ENCODE data around the gene WDR90. TPM values are rescaled to one million over a fixed set of nuclear protein-coding genes. Genes with fewer than 3 reads are reported as not detected.

Gene WDR90
- total and polyA plus RNA-seq, 8 donors, result 19.9 to 114 (median 30.5) TPM

- intact Hi-C loops (cut with DNase I; ENCODE audit: low total_unique reads), result no loop called here
- WGBS, 5 donors, result 7 to 25% (median 13%) methylated on average over 19 to 40 of the region's 43 CpGs; no CpG with 5 or more reads in 1 of the 5 donors
- Histone ChIP-seq H3K4me3 (peak overlapping the region; percentile 21 to 35 (median 26)), H3K36me3 (peaks cover under 1 to 40% (median 33%) of the 10 kb centered on the region in 4 donors), H3K27ac (peak overlapping the region; percentile 34 to 83 (median 73)), H3K27me3 (no peaks in the 10 kb centered on the region), H3K9me3 (no peaks in the 10 kb centered on the region), H3K4me1 (peaks cover 14 to 26% (median 19%) of the 10 kb centered on the region in 4 donors)
- peak; percentile 93 to 97 for DNase-seq
- TF ChIP-seq CTCF (IDR thresholded peaks at IDR 0.05), result peak in 6 of 7 experiments; percentile 23 to 71 (median 48)
- TF ChIP-seq EP300 (IDR thresholded peaks at IDR 0.05), result no peak
- no peak for TF ChIP-seq POLR2A (IDR thresholded peaks at IDR 0.05)
- TF ChIP-seq POLR2AphosphoS5 (IDR thresholded peaks at IDR 0.05), result peak in 2 of 3 donors; percentile 69 to 72
These were observed 11.5 kb downstream of the WDR90 start for GRCh38 chr16:660459-661183.

- Histone ChIP-seq H3K4me3 (peak overlapping the region in 3 of 4 donors; percentile 1 to 22 (median 18)), H3K36me3 (peaks cover 0 to 33% (median 27%) of the 10 kb centered on the region in 4 donors), H3K27ac (peak overlapping the region; percentile 11 to 80 (median 73)), H3K9me3 (no peaks in the 10 kb centered on the region), H3K4me1 (peaks cover 14 to 26% (median 19%) of the 10 kb centered on the region in 4 donors), H3K27me3 (no peaks in the 10 kb centered on the region)
- no peak for TF ChIP-seq POLR2A (IDR thresholded peaks at IDR 0.05)
- TF ChIP-seq POLR2AphosphoS5 (IDR thresholded peaks at IDR 0.05), result no peak
- TF ChIP-seq CTCF (IDR thresholded peaks at IDR 0.05), result peak in 2 of 7 experiments; percentile 2 to 21
- intact Hi-C loops (cut with DNase I; ENCODE audit: low total_unique reads), result no loop called here
- WGBS, 5 donors, result 48 to 72% (median 53%) methylated on average over 14 to 35 of the region's 35 CpGs
- no peak for DNase-seq
These were observed 12.1 kb downstream of the WDR90 start for GRCh38 chr16:661184-661821.

- no peak overlapping the region for H3K4me3 ChIP-seq
- H3K9me3 ChIP-seq, result no peaks in the 10 kb centered on the region
- DNase-seq, result no peak
- peaks cover 15 to 28% (median 20%) of the 10 kb centered on the region in 4 donors for H3K4me1 ChIP-seq
- no peak for TF ChIP-seq CTCF (IDR thresholded peaks at IDR 0.05)
- TF ChIP-seq EP300 (IDR thresholded peaks at IDR 0.05), result no peak
- TF ChIP-seq POLR2AphosphoS5 (IDR thresholded peaks at IDR 0.05), result no peak
- no peak for TF ChIP-seq POLR2A (IDR thresholded peaks at IDR 0.05)
- H3K27me3 ChIP-seq, result no peaks in the 10 kb centered on the region
- H3K36me3 ChIP-seq, result peaks cover 0 to 25% (median 19%) of the 10 kb centered on the region in 4 donors
- intact Hi-C loops (cut with DNase I; ENCODE audit: low total_unique reads), result no loop called here
- H3K27ac ChIP-seq, result peak overlapping the region in 1 of 5 donors; percentile 80
- 88 to 96% (median 95%) methylated on average over 9 to 19 of the region's 19 CpGs for WGBS, 5 donors
These were observed 12.9 kb downstream of the WDR90 start for GRCh38 chr16:662095-662494.

GRCh38 chr16:662597-662996, 13.4 kb downstream of the WDR90 start:
- WGBS, 5 donors, result 91 to 97% (median 96%) methylated on average over 18 to 21 of the region's 21 CpGs
- Histone ChIP-seq H3K4me1 (peaks cover 20 to 33% (median 25%) of the 10 kb centered on the region in 4 donors), H3K9me3 (no peaks in the 10 kb centered on the region), H3K27me3 (no peaks in the 10 kb centered on the region), H3K4me3 (no peak overlapping the region), H3K36me3 (peaks cover 0 to 20% (median 14%) of the 10 kb centered on the region in 4 donors), H3K27ac (no peak overlapping the region)
- no peak for TF ChIP-seq POLR2A (IDR thresholded peaks at IDR 0.05)
- no peak for TF ChIP-seq POLR2AphosphoS5 (IDR thresholded peaks at IDR 0.05)
- no peak for TF ChIP-seq EP300 (IDR thresholded peaks at IDR 0.05)
- TF ChIP-seq CTCF (IDR thresholded peaks at IDR 0.05), result no peak
- intact Hi-C loops (cut with DNase I; ENCODE audit: low total_unique reads), result no loop called here
- no peak for DNase-seq

Measured in stomach (tissue), 9 donors.